ENCODE data around the gene MAN1A1.

MAN1A1 gene

DNA sequence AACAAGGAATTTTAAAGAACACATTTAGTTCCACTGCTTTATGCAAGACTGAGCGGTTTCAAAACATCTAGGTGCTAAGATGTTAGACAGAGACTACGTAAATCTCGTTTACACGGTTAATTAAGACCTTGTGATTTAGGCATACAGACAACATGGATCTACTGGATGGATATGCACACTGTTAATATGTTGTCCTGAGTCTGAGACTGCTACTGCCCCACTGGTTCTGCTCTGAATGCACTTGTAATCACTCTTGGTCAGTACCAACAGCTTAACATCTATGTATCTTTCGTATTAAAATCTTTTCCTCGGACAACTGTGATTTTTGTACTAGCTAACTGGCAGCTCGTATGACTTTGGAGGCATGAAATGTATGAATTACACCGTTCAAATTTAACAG is 3.1 kb downstream of the MAN1A1 start:
- TF ChIP-seq TAF1 (IDR thresholded peaks at IDR 0.05; ENCODE audit: low read depth) (no peak), EP300 (IDR thresholded peaks at IDR 0.05; ENCODE audit: borderline replicate concordance) (no peak), TCF12 (IDR thresholded peaks at IDR 0.05; ENCODE audit: low read depth) (no peak), FOXM1 (IDR thresholded peaks at IDR 0.05; ENCODE audit: borderline replicate concordance, low read depth) (no peak), EGR1 (IDR thresholded peaks at IDR 0.05) (no peak), CREB1 (IDR thresholded peaks at IDR 0.05; ENCODE audit: low read depth) (no peak), TEAD4 (IDR thresholded peaks at IDR 0.05) (no peak), RAD21 (IDR thresholded peaks at IDR 0.05; ENCODE audit: low read depth) (no peak)

DNA sequence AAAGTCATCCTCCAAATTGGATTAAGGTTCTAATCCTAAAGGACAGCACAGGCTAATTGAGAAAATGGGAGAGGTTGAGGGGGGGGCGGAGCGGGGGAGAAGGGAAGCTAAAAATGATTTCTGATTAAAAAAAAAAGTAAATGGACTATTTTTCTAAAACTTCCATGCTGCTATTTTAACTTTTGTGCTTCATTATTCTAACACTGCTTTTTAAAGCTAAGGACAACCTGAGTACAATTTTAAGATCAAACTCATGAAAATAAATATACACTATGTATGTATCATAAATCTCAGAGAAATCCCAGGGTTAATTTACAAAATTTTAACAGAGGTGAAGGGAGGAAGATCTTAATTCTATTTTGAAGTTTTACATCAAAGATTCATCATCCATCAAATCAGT is 4.4 kb downstream of the MAN1A1 start:
- TF ChIP-seq CREB1 (IDR thresholded peaks at IDR 0.05; ENCODE audit: low read depth), result no peak
- TF ChIP-seq, protein P1, sequence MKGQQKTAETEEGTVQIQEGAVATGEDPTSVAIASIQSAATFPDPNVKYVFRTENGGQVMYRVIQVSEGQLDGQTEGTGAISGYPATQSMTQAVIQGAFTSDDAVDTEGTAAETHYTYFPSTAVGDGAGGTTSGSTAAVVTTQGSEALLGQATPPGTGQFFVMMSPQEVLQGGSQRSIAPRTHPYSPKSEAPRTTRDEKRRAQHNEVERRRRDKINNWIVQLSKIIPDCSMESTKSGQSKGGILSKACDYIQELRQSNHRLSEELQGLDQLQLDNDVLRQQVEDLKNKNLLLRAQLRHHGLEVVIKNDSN (IDR thresholded peaks at IDR 0.05), result no peak
- TF ChIP-seq TCF12 (IDR thresholded peaks at IDR 0.05; ENCODE audit: low read depth), result no peak
- TF ChIP-seq, protein P2, sequence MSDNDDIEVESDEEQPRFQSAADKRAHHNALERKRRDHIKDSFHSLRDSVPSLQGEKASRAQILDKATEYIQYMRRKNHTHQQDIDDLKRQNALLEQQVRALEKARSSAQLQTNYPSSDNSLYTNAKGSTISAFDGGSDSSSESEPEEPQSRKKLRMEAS (IDR thresholded peaks at IDR 0.05), result no peak
- TF ChIP-seq ZBTB7A (IDR thresholded peaks at IDR 0.05; ENCODE audit: low read depth), result no peak
- no peak for TF ChIP-seq EGR1 (IDR thresholded peaks at IDR 0.05)
- no peak for TF ChIP-seq NFIC (IDR thresholded peaks at IDR 0.05)
- no peak for TF ChIP-seq FOXM1 (IDR thresholded peaks at IDR 0.05; ENCODE audit: borderline replicate concordance, low read depth)
- no peak for TF ChIP-seq TEAD4 (IDR thresholded peaks at IDR 0.05)
- TF ChIP-seq YY1 (IDR thresholded peaks at IDR 0.05; ENCODE audit: low read depth), result no peak
- no peak for TF ChIP-seq TAF1 (IDR thresholded peaks at IDR 0.05; ENCODE audit: low read depth)
- TF ChIP-seq RAD21 (IDR thresholded peaks at IDR 0.05; ENCODE audit: low read depth), result no peak
- TF ChIP-seq, protein P3, sequence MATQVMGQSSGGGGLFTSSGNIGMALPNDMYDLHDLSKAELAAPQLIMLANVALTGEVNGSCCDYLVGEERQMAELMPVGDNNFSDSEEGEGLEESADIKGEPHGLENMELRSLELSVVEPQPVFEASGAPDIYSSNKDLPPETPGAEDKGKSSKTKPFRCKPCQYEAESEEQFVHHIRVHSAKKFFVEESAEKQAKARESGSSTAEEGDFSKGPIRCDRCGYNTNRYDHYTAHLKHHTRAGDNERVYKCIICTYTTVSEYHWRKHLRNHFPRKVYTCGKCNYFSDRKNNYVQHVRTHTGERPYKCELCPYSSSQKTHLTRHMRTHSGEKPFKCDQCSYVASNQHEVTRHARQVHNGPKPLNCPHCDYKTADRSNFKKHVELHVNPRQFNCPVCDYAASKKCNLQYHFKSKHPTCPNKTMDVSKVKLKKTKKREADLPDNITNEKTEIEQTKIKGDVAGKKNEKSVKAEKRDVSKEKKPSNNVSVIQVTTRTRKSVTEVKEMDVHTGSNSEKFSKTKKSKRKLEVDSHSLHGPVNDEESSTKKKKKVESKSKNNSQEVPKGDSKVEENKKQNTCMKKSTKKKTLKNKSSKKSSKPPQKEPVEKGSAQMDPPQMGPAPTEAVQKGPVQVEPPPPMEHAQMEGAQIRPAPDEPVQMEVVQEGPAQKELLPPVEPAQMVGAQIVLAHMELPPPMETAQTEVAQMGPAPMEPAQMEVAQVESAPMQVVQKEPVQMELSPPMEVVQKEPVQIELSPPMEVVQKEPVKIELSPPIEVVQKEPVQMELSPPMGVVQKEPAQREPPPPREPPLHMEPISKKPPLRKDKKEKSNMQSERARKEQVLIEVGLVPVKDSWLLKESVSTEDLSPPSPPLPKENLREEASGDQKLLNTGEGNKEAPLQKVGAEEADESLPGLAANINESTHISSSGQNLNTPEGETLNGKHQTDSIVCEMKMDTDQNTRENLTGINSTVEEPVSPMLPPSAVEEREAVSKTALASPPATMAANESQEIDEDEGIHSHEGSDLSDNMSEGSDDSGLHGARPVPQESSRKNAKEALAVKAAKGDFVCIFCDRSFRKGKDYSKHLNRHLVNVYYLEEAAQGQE (IDR thresholded peaks at IDR 0.05; ENCODE audit: low read depth), result no peak

DNA sequence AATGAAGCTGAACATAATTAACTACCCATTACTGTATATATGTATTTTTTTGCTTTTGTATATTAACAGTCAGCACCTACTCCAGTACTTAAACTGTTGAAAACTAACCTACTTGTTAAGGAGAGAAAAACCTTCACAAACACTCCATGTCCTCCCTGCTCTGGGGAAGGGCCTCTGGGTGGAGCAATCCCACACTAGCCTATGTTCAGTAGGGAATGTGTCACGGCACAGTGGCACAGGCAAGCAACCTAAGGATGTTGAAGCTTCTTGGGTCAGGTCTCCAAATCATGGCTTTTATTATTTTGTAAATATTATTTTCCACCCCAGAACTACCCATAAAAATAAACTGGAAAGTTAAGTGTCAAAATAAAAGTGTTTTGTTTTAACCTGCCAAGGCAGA is 5.3 kb downstream of the MAN1A1 start:
- TF ChIP-seq CREB1 (IDR thresholded peaks at IDR 0.05; ENCODE audit: low read depth), result no peak
- no peak for TF ChIP-seq TAF1 (IDR thresholded peaks at IDR 0.05; ENCODE audit: low read depth)
- TF ChIP-seq RAD21 (IDR thresholded peaks at IDR 0.05; ENCODE audit: low read depth), result no peak
- TF ChIP-seq, protein P2 (IDR thresholded peaks at IDR 0.05), result no peak
- TF ChIP-seq EGR1 (IDR thresholded peaks at IDR 0.05), result no peak
- TF ChIP-seq CEBPB (IDR thresholded peaks at IDR 0.05), result no peak
- no peak for TF ChIP-seq TEAD4 (IDR thresholded peaks at IDR 0.05)
- no peak for TF ChIP-seq YY1 (IDR thresholded peaks at IDR 0.05; ENCODE audit: low read depth)
- TF ChIP-seq, protein P1 (IDR thresholded peaks at IDR 0.05), result no peak
- TF ChIP-seq NFIC (IDR thresholded peaks at IDR 0.05), result no peak
- no peak for TF ChIP-seq EP300 (IDR thresholded peaks at IDR 0.05; ENCODE audit: borderline replicate concordance)
- TF ChIP-seq, protein P3 (IDR thresholded peaks at IDR 0.05; ENCODE audit: low read depth), result no peak
- no peak for TF ChIP-seq ZBTB7A (IDR thresholded peaks at IDR 0.05; ENCODE audit: low read depth)
- no peak for TF ChIP-seq FOXM1 (IDR thresholded peaks at IDR 0.05; ENCODE audit: borderline replicate concordance, low read depth)
- no peak for TF ChIP-seq TCF12 (IDR thresholded peaks at IDR 0.05; ENCODE audit: low read depth)

DNA sequence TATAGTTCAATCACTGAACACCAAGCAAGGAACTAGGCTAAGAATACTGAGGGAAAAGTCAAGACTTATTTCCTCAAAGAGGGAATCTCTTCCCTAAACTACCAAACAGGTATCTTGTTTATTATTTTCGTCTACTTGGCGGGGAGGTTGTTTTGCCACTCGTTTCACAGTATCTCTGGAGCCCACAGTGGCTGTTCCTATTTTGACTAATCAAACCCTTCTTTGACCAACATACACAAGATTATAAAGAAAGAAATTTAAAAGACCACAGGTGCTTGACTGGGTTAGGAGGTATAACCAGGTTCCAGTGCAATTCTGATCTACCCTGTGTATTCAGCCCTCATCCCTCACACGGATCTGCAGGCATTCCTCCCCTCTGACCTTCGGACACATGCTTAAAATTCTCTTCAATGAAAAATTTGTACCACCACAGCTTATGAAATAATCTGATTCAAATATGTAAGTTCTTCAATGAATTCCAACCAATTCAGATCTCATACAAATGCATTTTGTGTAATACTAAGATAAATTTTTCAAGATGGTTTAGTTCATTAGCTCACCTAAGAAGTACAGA is 5.9 kb downstream of the MAN1A1 start:
- TF ChIP-seq TEAD4 (IDR thresholded peaks at IDR 0.05), result no peak
- TF ChIP-seq, protein P1 (IDR thresholded peaks at IDR 0.05), result no peak
- TF ChIP-seq CEBPB (IDR thresholded peaks at IDR 0.05), result no peak
- TF ChIP-seq TCF12 (IDR thresholded peaks at IDR 0.05; ENCODE audit: low read depth), result no peak
- TF ChIP-seq, protein P3 (IDR thresholded peaks at IDR 0.05; ENCODE audit: low read depth), result no peak
- no peak for TF ChIP-seq CREB1 (IDR thresholded peaks at IDR 0.05; ENCODE audit: low read depth)
- no peak for TF ChIP-seq NFIC (IDR thresholded peaks at IDR 0.05)
- TF ChIP-seq, protein P2 (IDR thresholded peaks at IDR 0.05), result no peak
- no peak for TF ChIP-seq EP300 (IDR thresholded peaks at IDR 0.05; ENCODE audit: borderline replicate concordance)
- no peak for TF ChIP-seq RAD21 (IDR thresholded peaks at IDR 0.05; ENCODE audit: low read depth)
- no peak for TF ChIP-seq FOXM1 (IDR thresholded peaks at IDR 0.05; ENCODE audit: borderline replicate concordance, low read depth)
- TF ChIP-seq TAF1 (IDR thresholded peaks at IDR 0.05; ENCODE audit: low read depth), result no peak

All from Ishikawa (cell line).